Activated CD4-positive, alpha-beta T cell treated with anti-CD3 and anti-CD28 coated beads, Interleukin-2, amount 50 U/mL, for 1 hour (primary cell): ENCODE results near the gene PURA.
A peak's percentile ranks its signal among the peaks of the same experiment; 100 is the strongest.

ENCODE experiments used
- DNase-seq: peaks from one replicate; pipeline ENCODE4 v3.0.0-alpha.2; 2020

PURA gene

DNA sequence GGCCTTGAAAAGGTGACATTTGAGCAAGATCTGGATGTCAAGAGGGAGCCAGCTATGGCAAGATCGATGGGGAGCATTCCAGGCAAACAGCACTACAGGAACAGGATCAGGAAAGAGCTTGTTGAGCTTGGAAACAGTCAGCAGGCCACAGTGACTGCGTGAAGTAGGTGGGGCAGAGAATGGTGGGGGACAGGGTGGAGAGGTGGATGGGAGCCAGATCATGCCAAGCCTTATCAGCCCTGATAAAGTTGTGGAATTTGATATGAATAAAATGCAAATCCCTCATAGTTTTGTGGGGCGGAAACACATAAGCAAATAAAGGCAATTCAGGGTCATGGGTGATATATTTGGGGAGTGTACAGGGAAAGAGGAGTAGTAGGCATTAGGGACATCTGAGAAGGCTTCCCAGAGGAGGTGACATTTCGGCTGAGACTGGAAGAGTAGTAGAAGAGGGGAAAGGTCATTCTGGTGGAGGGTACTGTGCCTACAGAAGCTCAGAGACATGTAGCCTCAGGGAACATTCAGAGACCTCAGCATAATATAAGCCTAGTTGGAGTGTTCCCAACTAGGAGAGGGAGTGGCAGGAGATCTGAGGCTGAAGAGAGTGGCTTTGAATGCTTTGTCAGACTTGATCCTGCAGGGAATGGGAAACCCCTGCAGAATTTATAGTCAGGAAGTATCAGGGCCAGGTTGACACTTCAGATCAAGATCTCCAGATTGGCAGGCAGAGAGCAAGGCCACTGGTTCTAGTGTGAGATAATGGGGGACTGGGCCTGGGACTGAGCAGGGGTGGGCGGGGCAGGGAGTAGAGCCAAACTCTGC lies 51.4 kb downstream of the PURA start:
- no peak for DNase-seq

DNA sequence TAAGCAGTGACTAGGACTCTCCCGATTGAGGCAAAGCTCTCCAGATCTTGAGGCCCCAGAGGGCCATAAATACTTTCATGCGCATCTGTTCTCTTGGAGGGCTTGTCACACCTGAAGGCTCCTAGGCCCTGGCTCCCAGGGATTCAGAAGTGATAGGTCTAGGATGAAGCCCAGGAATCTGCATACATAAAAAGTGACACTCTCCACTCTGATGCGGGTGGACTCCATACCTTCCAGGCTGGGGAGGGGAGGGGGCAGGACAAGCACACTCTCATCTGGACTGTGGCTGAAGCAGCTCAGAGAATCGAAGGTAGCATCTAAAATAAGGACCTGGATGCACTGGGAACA lies 52.0 kb downstream of the PURA start:
- no peak for DNase-seq

DNA sequence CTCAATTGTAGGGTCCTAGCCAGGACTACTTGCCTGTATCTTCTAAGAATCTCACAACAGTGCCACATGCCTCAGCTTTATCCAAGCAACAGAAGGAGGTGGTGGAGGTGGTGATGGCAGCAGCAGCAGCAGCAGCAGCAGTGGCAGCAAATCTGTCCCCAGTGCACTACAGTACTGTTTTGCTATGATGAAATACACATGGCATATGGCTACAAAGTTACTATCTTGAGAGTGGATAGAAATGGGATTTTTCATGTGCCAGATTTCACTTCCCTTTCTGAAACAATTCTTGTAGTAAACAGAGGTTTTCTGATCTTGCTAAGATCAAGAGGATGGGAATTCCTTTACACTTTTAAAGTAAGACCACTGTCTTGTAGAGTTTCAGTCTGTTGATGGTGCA lies 53.0 kb downstream of the PURA start:
- no peak for DNase-seq

DNA sequence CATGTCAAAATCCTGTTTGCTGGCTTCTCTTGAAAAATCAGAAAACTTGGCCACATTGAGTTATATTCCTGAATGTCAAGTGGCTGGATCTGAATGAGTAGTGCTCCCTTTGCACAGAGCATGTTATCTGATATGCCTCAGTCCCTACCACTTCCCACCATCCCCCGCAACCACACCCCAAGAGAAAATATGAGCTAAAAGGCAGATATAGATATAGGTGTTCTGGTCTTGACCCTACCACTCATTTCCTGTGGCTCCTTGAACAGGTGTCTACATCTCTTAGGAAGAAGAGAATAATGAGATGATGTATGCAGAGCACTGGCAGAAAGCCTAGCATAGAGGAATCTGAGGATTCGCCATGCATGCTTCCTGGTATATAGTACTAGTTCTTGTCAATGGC lies 54.5 kb downstream of the PURA start:
- no peak for DNase-seq

DNA sequence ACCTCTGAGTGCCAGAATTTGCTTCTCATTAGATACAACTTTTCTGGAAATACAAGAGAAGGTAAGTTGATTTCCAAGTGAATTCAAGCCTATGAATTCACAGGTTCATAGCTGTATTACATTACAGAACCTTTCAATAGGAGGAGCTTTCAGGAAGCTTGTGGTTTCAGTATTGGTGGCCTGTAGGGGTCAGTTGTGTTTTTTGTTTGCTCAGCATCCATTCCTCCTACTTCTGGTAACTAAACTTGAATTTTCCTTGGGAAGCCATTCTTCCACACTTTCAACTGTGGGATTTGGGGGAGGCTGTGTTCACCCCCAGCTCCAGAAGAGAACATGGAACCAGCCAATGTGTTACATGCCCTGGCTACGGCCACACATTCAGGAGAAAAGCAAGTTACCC lies 55.5 kb downstream of the PURA start:
- DNase-seq: no peak

DNA sequence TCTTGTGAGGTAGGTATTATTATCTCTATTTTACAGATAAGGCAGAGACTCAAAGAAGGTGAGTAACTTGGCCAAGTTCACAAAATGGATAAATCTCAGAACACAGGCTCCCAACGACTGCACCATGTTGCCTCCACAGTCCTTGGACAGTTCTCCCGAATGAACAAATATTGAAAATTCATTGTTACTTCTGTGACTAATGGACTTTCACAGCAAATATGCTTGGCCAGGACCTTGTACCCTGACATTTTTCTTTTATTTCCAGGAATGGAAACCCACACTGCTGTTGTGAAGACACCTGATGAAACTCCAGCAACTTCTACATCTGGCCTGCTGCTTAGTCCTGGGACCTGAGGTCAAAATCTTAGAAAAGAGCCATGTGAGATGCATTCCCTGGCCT lies 58.6 kb downstream of the PURA start:
- no peak for DNase-seq

DNA sequence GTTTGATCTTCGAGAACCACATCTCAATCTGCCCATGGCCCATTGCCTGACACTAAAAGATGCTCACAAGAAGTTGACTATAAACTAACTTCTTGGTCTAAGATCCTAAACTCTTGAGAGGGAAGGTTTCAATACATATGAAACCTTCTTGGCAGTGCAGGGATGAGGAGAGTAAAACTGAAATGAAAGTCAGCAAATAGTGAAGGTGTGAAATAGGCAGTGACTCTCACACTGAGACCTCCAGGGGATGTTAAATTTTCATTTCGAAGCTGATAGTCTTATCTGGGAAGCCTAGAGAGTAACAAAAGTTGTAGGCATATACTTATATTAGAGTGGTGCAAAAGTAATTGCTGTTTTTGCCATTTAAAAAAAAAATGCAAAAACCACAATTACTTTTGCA lies 60.1 kb downstream of the PURA start:
- no peak for DNase-seq

DNA sequence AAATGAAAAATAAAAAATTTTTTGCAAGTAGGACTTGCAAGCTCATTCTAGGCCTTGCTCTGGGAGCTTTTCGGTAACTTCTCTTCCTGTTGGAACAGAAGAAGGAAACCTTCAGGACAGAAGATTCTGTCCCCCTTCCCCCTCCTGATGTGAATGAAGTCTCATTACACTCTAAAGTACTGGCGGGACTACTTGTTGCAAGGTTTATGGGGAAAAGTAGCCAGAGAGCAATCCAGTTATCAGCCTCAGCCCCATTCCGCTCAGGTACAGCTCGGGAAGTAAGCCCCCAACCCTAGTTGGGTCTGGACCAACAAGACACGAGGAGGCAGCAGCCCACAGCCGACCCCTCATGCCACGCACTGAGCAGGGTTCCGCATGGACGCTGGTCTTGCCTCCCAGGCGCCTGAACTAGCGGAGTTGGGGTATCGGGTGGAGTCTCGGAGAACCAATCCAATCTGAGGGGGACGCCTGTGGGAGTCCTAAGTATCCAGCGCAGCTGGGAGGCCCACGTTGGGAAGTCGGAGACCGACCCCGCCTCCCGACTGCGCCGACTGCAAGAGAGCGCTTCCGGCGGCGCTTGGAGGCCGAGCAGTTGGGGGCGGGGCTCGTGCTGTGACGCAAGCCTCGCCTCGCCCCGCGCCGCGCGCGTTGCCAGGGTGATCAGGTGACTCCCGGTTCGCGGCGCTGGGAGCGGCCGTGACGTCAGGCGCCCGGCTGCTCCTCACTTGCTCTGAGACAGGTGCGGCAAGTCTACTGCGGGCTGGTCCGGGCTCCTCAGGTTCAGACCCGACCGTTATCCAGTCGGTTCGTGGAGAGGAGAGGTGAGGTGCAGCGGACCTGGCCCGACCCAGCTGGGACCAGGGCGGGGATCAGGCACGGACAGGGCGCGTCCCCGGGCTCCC lies 60.8 kb downstream of the PURA start, which contains the start of gene CYSTM1:
Gene CYSTM1 (plus strand): TSS at position 724 of the 902 bp plus-strand sequence. CDS start 19,278 bp downstream, outside the sequence.
- DNase-seq: peak; percentile 97
